IMR-90 (cell line): Measurements from ENCODE around the gene SURF4. TPM values are rescaled to one million over a fixed set of nuclear protein-coding genes. Genes with fewer than 3 reads are reported as not detected.
"Not testable (repeated sequence)": the region's sequence is repeated elsewhere in the genome, so short reads cannot be mapped to it uniquely, and the experiment has no call there.

Experiments
- ATAC-seq: fragments of 200-7000 bp; cut with Tn5 transposase; 2 replicates; pipeline ENCODE4 v1.9.1; 2020; ENCODE audit warnings: low read depth, mild to moderate bottlenecking, moderate library complexity
- BruUV-seq: library from RNA; stranded (reverse); fragments of 400-500 nt; replicated peaks from 2 replicates; lab custom pipeline; 2021; lab: Mats Ljungman, UMichigan
- CTCF ChIA-PET: fragments of 300-600 bp; formaldehyde crosslinking; extraction: SDS; loops from one replicate; lab custom pipeline; 2021; ENCODE audit warnings: antibody characterized with exemption; lab: Yijun Ruan, JAX
- POLR2A ChIA-PET: fragments of 300-600 bp; sonication (Branson Sonifier 250); formaldehyde crosslinking; loops from one replicate; lab custom pipeline; 2022; ENCODE audit warnings: antibody characterized with exemption; ENCODE audit not compliant: unreplicated experiment; lab: Charles Lee
- DNase-seq: peaks from one replicate; pipeline ENCODE4 v3.0.0; 2013
- H2AFZ ChIP-seq: replicated peaks from 2 replicates; pipeline ENCODE3; 2013; ENCODE audit warnings: low read length, mild to moderate bottlenecking; ENCODE audit not compliant: poor library complexity
- H2AK5ac ChIP-seq: 2 replicates; pipeline ENCODE4 v1.6.1; 2013; ENCODE audit warnings: low read depth, low read length, inconsistent platforms
- H2AK9ac ChIP-seq: replicated peaks from 2 replicates; pipeline ENCODE3; 2013; ENCODE audit warnings: mild to moderate bottlenecking, low read depth, low read length, moderate library complexity; ENCODE audit not compliant: poor library complexity
- H2BK120ac ChIP-seq: 2 replicates; pipeline ENCODE4 v1.6.1; 2013; ENCODE audit warnings: low read depth, low read length, inconsistent platforms
- H2BK15ac ChIP-seq: 3 replicates; pipeline ENCODE4 v1.6.1; 2013; ENCODE audit warnings: low read depth, low read length, inconsistent platforms
- H2BK20ac ChIP-seq: 2 replicates; pipeline ENCODE4 v1.6.1; 2013; ENCODE audit warnings: low read depth, mild to moderate bottlenecking, inconsistent platforms, low read length, moderate library complexity
- H2BK5ac ChIP-seq: 2 replicates; pipeline ENCODE4 v1.6.1; 2013; ENCODE audit warnings: mild to moderate bottlenecking, low read depth, low read length, inconsistent platforms; ENCODE audit not compliant: poor library complexity, severe bottlenecking
- H3K14ac ChIP-seq: replicated peaks from 2 replicates; pipeline ENCODE4 v1.6.1; 2013; ENCODE audit warnings: low read depth, low read length, inconsistent platforms
- H3K18ac ChIP-seq: 2 replicates; pipeline ENCODE4 v1.6.1; 2013; ENCODE audit warnings: low read depth, low read length, control low read depth
- H3K23ac ChIP-seq: 2 replicates; pipeline ENCODE4 v1.6.1; 2013; ENCODE audit warnings: low read depth, low read length, inconsistent platforms
- H3K27ac ChIP-seq: 2 replicates; pipeline ENCODE4 v1.5.1; 2013; ENCODE audit warnings: mild to moderate bottlenecking, control low read depth, low read length; ENCODE audit not compliant: insufficient read depth
- H3K27me3 ChIP-seq: 2 replicates; pipeline ENCODE4 v1.6.1; 2013; ENCODE audit warnings: low read length; ENCODE audit not compliant: control insufficient read depth, insufficient read depth
- H3K36me3 ChIP-seq: 2 replicates; pipeline ENCODE4 v1.6.1; 2013; ENCODE audit warnings: low read length, mixed read lengths; ENCODE audit not compliant: control insufficient read depth, insufficient read depth
- H3K4ac ChIP-seq: 2 replicates; pipeline ENCODE4 v1.6.1; 2013; ENCODE audit warnings: low read depth, low read length, inconsistent platforms
- H3K4me1 ChIP-seq: 2 replicates; pipeline ENCODE4 v1.6.1; 2013; ENCODE audit warnings: low read length, mixed read lengths; ENCODE audit not compliant: control insufficient read depth, insufficient read depth
- H3K4me2 ChIP-seq: 2 replicates; pipeline ENCODE4 v1.6.1; 2013; ENCODE audit warnings: low read depth, mild to moderate bottlenecking, control low read depth, low read length, moderate library complexity
- H3K4me3 ChIP-seq: 2 replicates; pipeline ENCODE4 v1.5.1; 2013; ENCODE audit warnings: low read depth, mild to moderate bottlenecking, control low read depth, low read length, moderate library complexity; ENCODE audit not compliant: insufficient read depth
- H3K56ac ChIP-seq: 2 replicates; pipeline ENCODE4 v1.6.1; 2013; ENCODE audit warnings: low read length, inconsistent platforms; ENCODE audit not compliant: insufficient read depth; ENCODE audit errors: extremely low read depth
- H3K79me1 ChIP-seq, 2 experiments: 2 replicates each; pipeline ENCODE4 v1.6.1; 2013; ENCODE audit warnings: low read length in 2 of 2, inconsistent platforms in 1 of 2, low read depth in 1 of 2
- H3K9ac ChIP-seq: 2 replicates; pipeline ENCODE4 v1.6.1; 2013; ENCODE audit warnings: low read depth, low read length, control low read depth
- H3K9me1 ChIP-seq: 2 replicates; pipeline ENCODE4 v1.6.1; 2013; ENCODE audit warnings: low read length, inconsistent platforms; ENCODE audit not compliant: insufficient read depth
- H3K9me3 ChIP-seq: 2 replicates; pipeline ENCODE4 v1.6.1; 2013; ENCODE audit warnings: low read length; ENCODE audit not compliant: control insufficient read depth, insufficient read depth
- H4K20me1 ChIP-seq: 2 replicates; pipeline ENCODE4 v1.6.1; 2013; ENCODE audit warnings: low read length, inconsistent platforms; ENCODE audit not compliant: insufficient read depth
- H4K5ac ChIP-seq: 2 replicates; pipeline ENCODE4 v1.6.1; 2013; ENCODE audit warnings: mild to moderate bottlenecking, low read depth, low read length, control low read depth
- H4K8ac ChIP-seq, 2 experiments: 2 replicates each; pipeline ENCODE4 v1.6.1; 2013; ENCODE audit warnings: low read depth in 2 of 2, low read length in 2 of 2, control low read depth in 1 of 2, inconsistent platforms in 1 of 2
- H4K91ac ChIP-seq: 2 replicates; pipeline ENCODE4 v1.6.1; 2013; ENCODE audit warnings: low read depth, low read length, inconsistent platforms; ENCODE audit not compliant: insufficient read depth
- WGBS, 2 experiments: methylation state at CpG; one replicate each; pipeline versions ENCODE4 v1.1.5 to v1.1.7; 2013; ENCODE audit warnings: missing lambda C conversion rate in 2 of 2; ENCODE audit not compliant: insufficient read length in 1 of 2; ENCODE audit errors: extremely low coverage in 2 of 2; 5-methylcytosine and 5-hydroxymethylcytosine counted together
- dilution Hi-C: fragments of 300-500 bp; cut with HindIII; formaldehyde crosslinking; loops from one replicate; pipeline ENCODE4 v1.14.3; 2018; ENCODE audit warnings: low sequenced_read_pairs; ENCODE audit not compliant: unreplicated experiment
- in situ Hi-C: fragments of 300-500 bp; cut with MboI; formaldehyde crosslinking; loops from 3 replicates; pipeline ENCODE4 v1.14.3; 2019; ENCODE audit warnings: low sequenced_read_pairs, inconsistent platforms, mixed read lengths
- intact Hi-C: fragments of 100-400 bp; cut with micrococcal nuclease; formaldehyde crosslinking; loops from 2 replicates; pipeline ENCODE4 v1.10.0; 2022
- polyA plus RNA-seq, 3 experiments: library from polyadenylated mRNA; depleted of rRNA; stranded (reverse); fragments of >200 nt; gene quantifications; 2 replicates each; pipeline ENCODE4 v1.2.3, GENCODE V29; 2012; ENCODE audit warnings: low replicate concordance in 1 of 3
- total RNA-seq: library from RNA; depleted of rRNA; stranded (reverse); fragments of >200 nt; gene quantifications from 2 replicates; pipeline ENCODE4 v1.2.3, GENCODE V29; 2012

The SURF4 gene
- total and polyA plus RNA-seq, 2 of the 4 experiments (the other 2 are of a cell fraction): 307 to 532 TPM

GRCh38 chr9:133392308-133392707 is 16.4 kb upstream of the SURF4 start:
- H2BK15ac ChIP-seq, intact Hi-C loops, H3K9me1 ChIP-seq, H2AK9ac ChIP-seq, H3K4me3 ChIP-seq, H3K56ac ChIP-seq, CTCF ChIA-PET, DNase-seq, H4K91ac ChIP-seq, in situ Hi-C loops, H3K4ac ChIP-seq, H3K36me3 ChIP-seq, H3K9ac ChIP-seq, H2AK5ac ChIP-seq, H2BK20ac ChIP-seq, H3K14ac ChIP-seq, H3K79me1 ChIP-seq, H3K27ac ChIP-seq, H3K4me2 ChIP-seq, H3K23ac ChIP-seq, BruUV-seq, dilution Hi-C loops, H3K9me3 ChIP-seq, H3K4me1 ChIP-seq, ATAC-seq, H2AFZ ChIP-seq, H2BK120ac ChIP-seq, H4K8ac ChIP-seq, H4K20me1 ChIP-seq, H2BK5ac ChIP-seq, H4K5ac ChIP-seq, H3K18ac ChIP-seq: not testable (repeated sequence)
- POLR2A ChIA-PET: interaction anchor here (0.7 kb wide), 1 partner anchor 9 kb away, joined by 8 read pairs; no protein-coding TSS in a partner anchor
- peaks cover 31% of the 10 kb centered on the region for H3K27me3 ChIP-seq
- 96% methylated on average over 3 of the region's 3 CpGs; no CpG with 5 or more reads in 1 of the 2 experiments for WGBS, 2 experiments

DNA sequence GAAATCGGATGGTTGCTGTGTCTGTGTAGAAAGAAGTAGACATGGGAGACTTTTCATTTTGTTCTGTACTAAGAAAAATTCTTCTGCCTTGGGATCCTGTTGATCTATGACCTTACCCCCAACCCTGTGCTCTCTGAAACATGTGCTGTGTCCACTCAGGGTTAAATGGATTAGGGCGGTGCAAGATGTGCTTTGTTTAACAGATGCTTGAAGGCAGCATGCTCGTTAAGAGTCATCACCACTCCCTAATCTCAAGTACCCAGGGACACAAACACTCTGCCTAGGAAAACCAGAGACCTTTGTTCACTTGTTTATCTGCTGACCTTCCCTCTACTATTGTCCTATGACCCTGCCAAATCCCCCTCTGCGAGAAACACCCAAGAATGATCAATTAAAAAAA is 15.6 kb upstream of the SURF4 start:
- intact Hi-C loops, ATAC-seq, POLR2A ChIA-PET: not testable (repeated sequence)

More for the DNA sequence above, 15.6 kb upstream of the SURF4 start:
- CTCF ChIA-PET, in situ Hi-C loops, H2BK120ac ChIP-seq, H3K36me3 ChIP-seq, H3K23ac ChIP-seq, H4K8ac ChIP-seq, DNase-seq, H3K14ac ChIP-seq, H3K9ac ChIP-seq, H2AK5ac ChIP-seq, H2BK20ac ChIP-seq, H3K4me3 ChIP-seq, dilution Hi-C loops, H4K20me1 ChIP-seq, H3K56ac ChIP-seq, H3K9me3 ChIP-seq, H3K27ac ChIP-seq, H3K4me1 ChIP-seq, H3K9me1 ChIP-seq, H3K18ac ChIP-seq, H3K4ac ChIP-seq, BruUV-seq, H2BK15ac ChIP-seq, H3K4me2 ChIP-seq, H4K5ac ChIP-seq, H2AK9ac ChIP-seq, H4K91ac ChIP-seq, H2BK5ac ChIP-seq, H3K79me1 ChIP-seq, H2AFZ ChIP-seq: not testable (repeated sequence)
- WGBS, 2 experiments: no CpG with 5 or more reads among the region's 4 CpGs
- H3K27me3 ChIP-seq: peaks cover 27% of the 10 kb centered on the region
